ENCODE data around the gene LIMK2. TPM values are rescaled to one million over a fixed set of nuclear protein-coding genes. Genes with fewer than 3 reads are reported as not detected.

LIMK2 gene
- total and polyA plus RNA-seq, 9 of the 15 experiments (the other 6 are each of a cell fraction or from before 2014, with no cell fraction given), result 1.1 to 14.5 (median 8.5) TPM

- TF ChIP-seq GABPB2 (CRISPR knock-in tag; conservative IDR thresholded peaks at IDR 0.05), result no peak
- no peak for TF ChIP-seq ZNF586 (CRISPR knock-in tag; conservative IDR thresholded peaks at IDR 0.05)
- no peak for TF ChIP-seq CLOCK (CRISPR knock-in tag; IDR thresholded peaks at IDR 0.05; ENCODE audit: borderline replicate concordance)
Measured at GRCh38 chr22:31239771-31240370, 27.8 kb downstream of the LIMK2 start (continued).

DNA sequence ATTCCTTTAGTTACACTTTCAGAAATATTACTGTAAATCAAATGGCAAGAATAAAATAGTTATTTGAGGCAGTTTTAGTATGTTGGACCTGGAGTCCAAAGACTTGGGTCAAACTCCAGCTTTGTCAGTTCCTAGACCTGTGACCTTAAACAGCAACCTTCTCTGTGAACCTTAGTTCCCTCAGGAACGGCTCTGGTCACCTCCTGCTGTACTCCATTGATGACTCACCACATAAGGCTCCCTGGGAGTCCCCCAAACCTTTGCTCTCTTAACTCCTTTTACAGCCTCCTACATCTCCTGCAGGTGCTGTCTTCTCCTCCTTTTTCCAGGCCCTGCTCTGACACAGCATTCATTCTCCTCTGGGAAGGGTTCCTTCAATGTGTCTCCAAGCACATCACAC is 29.1 kb downstream of the LIMK2 start:
- H3K36me3 ChIP-seq (ENCODE audit: control insufficient read depth, insufficient read depth, low read length), result no peaks in the 10 kb centered on the region
- BruUV-seq (replicated peaks), result no TSS peak
- H3K79me2 ChIP-seq (ENCODE audit: control insufficient read depth, insufficient read depth, low read length), result no peaks in the 10 kb centered on the region
- ATAC-seq (no peak), DNase-seq (ENCODE audit: extremely low read depth in 1 of 4, low spot score in 3 of 4) (peak in 3 of 4 experiments; percentile 10 to 25 (median 21)), FAIRE-seq (peak; percentile 67)
- H2AFZ ChIP-seq (ENCODE audit: low read depth, low read length), result no peak overlapping the region
- H3K9me3 ChIP-seq (replicated peaks; ENCODE audit: control insufficient read depth, insufficient read depth, low read depth, low read length), result no peaks in the 10 kb centered on the region
- H3K4me2 ChIP-seq (ENCODE audit: insufficient read depth, low read length), result no peak overlapping the region
- H4K20me1 ChIP-seq (replicated peaks; ENCODE audit: control insufficient read depth, insufficient read depth, low read length), result peaks cover 7% of the 10 kb centered on the region; the same call in 1 of the 2 replicates
- in situ Hi-C loops (cut with MboI), result no loop called here
- H3K9me1 ChIP-seq (ENCODE audit: control insufficient read depth, insufficient read depth, low read length), result no peaks in the 10 kb centered on the region
- TF ChIP-seq, protein P1, sequence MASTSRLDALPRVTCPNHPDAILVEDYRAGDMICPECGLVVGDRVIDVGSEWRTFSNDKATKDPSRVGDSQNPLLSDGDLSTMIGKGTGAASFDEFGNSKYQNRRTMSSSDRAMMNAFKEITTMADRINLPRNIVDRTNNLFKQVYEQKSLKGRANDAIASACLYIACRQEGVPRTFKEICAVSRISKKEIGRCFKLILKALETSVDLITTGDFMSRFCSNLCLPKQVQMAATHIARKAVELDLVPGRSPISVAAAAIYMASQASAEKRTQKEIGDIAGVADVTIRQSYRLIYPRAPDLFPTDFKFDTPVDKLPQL (IDR thresholded peaks at IDR 0.05; ENCODE audit: extremely low read depth, insufficient read length), result no peak
- TF ChIP-seq SMARCA5 (IDR thresholded peaks at IDR 0.05) (no peak), BRCA1 (IDR thresholded peaks at IDR 0.05) (no peak), BRCA1 (CRISPR knock-in tag; IDR thresholded peaks at IDR 0.05) (no peak), JUND (IDR thresholded peaks at IDR 0.05; ENCODE audit: borderline replicate concordance, low read depth, low read length) (peak; percentile 50; the same call in 1 of the 2 replicates), JUND (tag; IDR thresholded peaks at IDR 0.05; ENCODE audit: borderline replicate concordance, low read depth, low read length) (no peak; the same call in 2 of the 3 replicates), ATF3 (IDR thresholded peaks at IDR 0.05) (peak; percentile 59), ATF3 (CRISPR knock-in tag; conservative IDR thresholded peaks at IDR 0.05) (no peak)
- no peak overlapping the region for H3K27ac ChIP-seq (ENCODE audit: extremely low read depth, low read depth, low read length)
- intact Hi-C loops (cut with micrococcal nuclease), result no loop called here
- WGBS (ENCODE audit: insufficient coverage, low coverage, missing lambda C conversion rate), result 0% methylated on average over 1 of the region's 1 CpG
- H3K4me1 ChIP-seq (replicated peaks in 1 of 2; ENCODE audit: control insufficient read depth in 2 of 2, insufficient read depth in 2 of 2, low read length in 2 of 2), result peaks cover 0 to 16% of the 10 kb centered on the region in 2 experiments; a peak in 3 of 5 replicates
- H3K9ac ChIP-seq (ENCODE audit: insufficient read depth in 1 of 2, low read depth in 2 of 2, low read length in 2 of 2), result no peak overlapping the region
- ChIA-PET CTCF (ENCODE audit: low intra/inter-chr PET ratio) (no interaction called here), POLR2A (interaction anchor here (1.1 kb wide), 2 partner anchors 10 to 12 kb away, joined by 4 read pairs; no protein-coding TSS in a partner anchor)
- H3K27me3 ChIP-seq (ENCODE audit: control insufficient read depth in 2 of 2, insufficient read depth in 2 of 2, low read length in 2 of 2), result no peaks in the 10 kb centered on the region
- H3K4me3 ChIP-seq, result no peak overlapping the region

Data from K562 (cell line).